Mesenchymal stem cell (in vitro differentiated cells and primary cell): ENCODE measurements around the gene EDDM3A.

Experiments used
- DNase-seq: peaks from one replicate; pipeline ENCODE4 v3.0.0-alpha.2; 2013
- H2AFZ ChIP-seq: one replicate; pipeline ENCODE4 v1.6.1; 2013; ENCODE audit warnings: low read depth, mild to moderate bottlenecking, control low read depth, inconsistent platforms, low read length, moderate library complexity
- H2AK5ac ChIP-seq: 2 replicates; pipeline ENCODE4 v1.6.1; 2013; ENCODE audit warnings: low read length, moderate library complexity, mild to moderate bottlenecking, inconsistent platforms; ENCODE audit not compliant: severe bottlenecking
- H2BK120ac ChIP-seq: one replicate; pipeline ENCODE4 v1.6.1; 2013; ENCODE audit warnings: low read depth, mild to moderate bottlenecking, inconsistent platforms, low read length, moderate library complexity
- H2BK12ac ChIP-seq, 2 experiments: one replicate each; pipeline ENCODE4 v1.6.1; 2013; ENCODE audit warnings: inconsistent platforms in 2 of 2, low read length in 2 of 2, mild to moderate bottlenecking in 2 of 2, moderate library complexity in 2 of 2, control low read depth in 1 of 2
- H2BK15ac ChIP-seq: one replicate; pipeline ENCODE4 v1.6.1; 2013; ENCODE audit warnings: mild to moderate bottlenecking, low read depth, inconsistent platforms; ENCODE audit not compliant: poor library complexity, severe bottlenecking
- H2BK5ac ChIP-seq: 2 replicates; pipeline ENCODE4 v1.6.1; 2013; ENCODE audit warnings: low read depth, mild to moderate bottlenecking, low read length, control low read depth, inconsistent platforms; ENCODE audit not compliant: poor library complexity, severe bottlenecking
- H3K14ac ChIP-seq, 2 experiments: one replicate each; pipeline ENCODE4 v1.6.1; 2013; ENCODE audit warnings: inconsistent platforms in 2 of 2, low read length in 2 of 2, control low read depth in 1 of 2, mild to moderate bottlenecking in 1 of 2, moderate library complexity in 1 of 2
- H3K18ac ChIP-seq, 2 experiments: one replicate each; pipeline ENCODE4 v1.6.1; 2013; ENCODE audit warnings: inconsistent platforms in 2 of 2, low read length in 2 of 2, control low read depth in 1 of 2, low read depth in 1 of 2, mild to moderate bottlenecking in 1 of 2
- H3K23ac ChIP-seq, 2 experiments: one replicate each; pipeline ENCODE4 v1.6.1; 2013; ENCODE audit warnings: inconsistent platforms in 2 of 2, low read length in 2 of 2, mild to moderate bottlenecking in 2 of 2, moderate library complexity in 2 of 2, control low read depth in 1 of 2
- H3K27ac ChIP-seq: 2 replicates; pipeline ENCODE4 v1.5.1; 2013; ENCODE audit warnings: mild to moderate bottlenecking, moderate library complexity, low read length, control low read depth, inconsistent platforms; ENCODE audit not compliant: poor library complexity, severe bottlenecking
- H3K27me3 ChIP-seq, 2 experiments: 2 replicates each; pipeline versions ENCODE4 v1.6.1 to v1.7.0; 2013; ENCODE audit warnings: low read length in 2 of 2, mild to moderate bottlenecking in 2 of 2, moderate library complexity in 2 of 2, control low read depth in 1 of 2, inconsistent platforms in 1 of 2; ENCODE audit not compliant: control insufficient read depth in 1 of 2, insufficient read depth in 1 of 2
- H3K36me3 ChIP-seq, 2 experiments: 2 replicates each; pipeline versions ENCODE4 v1.6.1 to v1.7.0; 2013; ENCODE audit warnings: low read length in 2 of 2, control low read depth in 1 of 2, inconsistent platforms in 1 of 2, low read depth in 1 of 2, mild to moderate bottlenecking in 1 of 2; ENCODE audit not compliant: insufficient read depth in 2 of 2, control insufficient read depth in 1 of 2
- H3K4ac ChIP-seq, 2 experiments: one replicate each; pipeline ENCODE4 v1.6.1; 2013; ENCODE audit warnings: inconsistent platforms in 2 of 2, low read length in 2 of 2, mild to moderate bottlenecking in 2 of 2, moderate library complexity in 2 of 2, control low read depth in 1 of 2, low read depth in 1 of 2
- H3K4me1 ChIP-seq: 2 replicates; pipeline ENCODE4 v1.6.1; 2013; ENCODE audit warnings: low read depth, low read length, control low read depth; ENCODE audit not compliant: control insufficient read depth, insufficient read depth
- H3K4me2 ChIP-seq: 2 replicates; pipeline ENCODE4 v1.6.1; 2013; ENCODE audit warnings: low read length, mild to moderate bottlenecking, inconsistent platforms; ENCODE audit not compliant: poor library complexity, severe bottlenecking
- H3K4me3 ChIP-seq, 2 experiments: 2 replicates each; pipeline versions ENCODE4 v1.5.1 to v1.7.0; 2013; ENCODE audit warnings: low read length in 2 of 2, mild to moderate bottlenecking in 2 of 2, control low read depth in 1 of 2, low read depth in 1 of 2; ENCODE audit not compliant: insufficient read depth in 1 of 2
- H3K79me1 ChIP-seq: replicated peaks from 2 replicates; pipeline ENCODE4 v1.6.1; 2013; ENCODE audit warnings: mild to moderate bottlenecking, control low read depth, low read length, inconsistent platforms; ENCODE audit not compliant: poor library complexity, severe bottlenecking
- H3K9ac ChIP-seq: 2 replicates; pipeline ENCODE4 v1.7.0; 2013; ENCODE audit warnings: mild to moderate bottlenecking, low read length, moderate library complexity
- H3K9me3 ChIP-seq: 2 replicates; pipeline ENCODE4 v1.7.0; 2013; ENCODE audit warnings: mild to moderate bottlenecking, low read length; ENCODE audit not compliant: control insufficient read depth
- H4K8ac ChIP-seq: one replicate; pipeline ENCODE4 v1.6.1; 2013; ENCODE audit warnings: inconsistent platforms, mild to moderate bottlenecking, low read length, moderate library complexity
- H4K91ac ChIP-seq: one replicate; pipeline ENCODE4 v1.6.1; 2013; ENCODE audit warnings: mild to moderate bottlenecking, low read length, inconsistent platforms
- WGBS: methylation state at CpG from one replicate; pipeline ENCODE4 v1.1.7; 2013; ENCODE audit warnings: mixed read lengths; 5-methylcytosine and 5-hydroxymethylcytosine counted together

EDDM3A gene

GRCh38 chr14:20748439-20748838 is 2.8 kb downstream of the EDDM3A start:
- Histone ChIP-seq H2BK120ac (no peak overlapping the region), H3K9me3 (peaks cover 19% of the 10 kb centered on the region)

GRCh38 chr14:20750194-20750593 is 4.5 kb downstream of the EDDM3A start:
- no peaks in the 10 kb centered on the region for H3K4me1 ChIP-seq
- H2BK5ac ChIP-seq, result no peak overlapping the region
- H3K36me3 ChIP-seq, result no peaks in the 10 kb centered on the region
- no peak overlapping the region for H3K9ac ChIP-seq
- H3K14ac ChIP-seq, result no peak overlapping the region
- no peaks in the 10 kb centered on the region for H3K79me1 ChIP-seq
- no peak overlapping the region for H3K4me3 ChIP-seq
- no peak overlapping the region for H2AFZ ChIP-seq
- H3K4ac ChIP-seq, result no peak overlapping the region
- no peak overlapping the region for H4K91ac ChIP-seq
- no peak overlapping the region for H2BK12ac ChIP-seq
- no peak for DNase-seq
- H4K8ac ChIP-seq, result no peak overlapping the region
- H3K23ac ChIP-seq, result no peak overlapping the region
- no peak overlapping the region for H3K18ac ChIP-seq
- H3K27me3 ChIP-seq, result peaks cover 0 to 8% of the 10 kb centered on the region in 2 experiments
- peaks cover 21% of the 10 kb centered on the region for H3K9me3 ChIP-seq
- no peak overlapping the region for H2BK15ac ChIP-seq
- no peak overlapping the region for H3K4me2 ChIP-seq
- H2AK5ac ChIP-seq, result no peak overlapping the region
- H3K27ac ChIP-seq, result no peak overlapping the region
- no peak overlapping the region for H2BK120ac ChIP-seq
- WGBS, result 100% methylated on average over 1 of the region's 1 CpG

More at GRCh38 chr14:20748439-20748838, 2.8 kb downstream of the EDDM3A start:
- H3K14ac ChIP-seq, result no peak overlapping the region
- H3K36me3 ChIP-seq, result no peaks in the 10 kb centered on the region
- no peak overlapping the region for H2AK5ac ChIP-seq
- no peaks in the 10 kb centered on the region for H3K4me1 ChIP-seq
- 78% methylated on average over 2 of the region's 2 CpGs for WGBS
- H3K9ac ChIP-seq, result no peak overlapping the region
- H4K8ac ChIP-seq, result no peak overlapping the region
- no peak overlapping the region for H2BK15ac ChIP-seq
- H2BK12ac ChIP-seq, result no peak overlapping the region
- no peak overlapping the region for H3K27ac ChIP-seq
- no peak overlapping the region for H3K23ac ChIP-seq
- no peak overlapping the region for H3K4me3 ChIP-seq
- no peak overlapping the region for H2AFZ ChIP-seq
- no peaks in the 10 kb centered on the region for H3K79me1 ChIP-seq
- H3K4me2 ChIP-seq, result no peak overlapping the region
- H3K18ac ChIP-seq, result no peak overlapping the region
- peaks cover 0 to 11% of the 10 kb centered on the region in 2 experiments for H3K27me3 ChIP-seq
- no peak overlapping the region for H4K91ac ChIP-seq
- H3K4ac ChIP-seq, result no peak overlapping the region
- no peak overlapping the region for H2BK5ac ChIP-seq
- no peak for DNase-seq

GRCh38 chr14:20751963-20752562 is 6.4 kb downstream of the EDDM3A start:
- Histone ChIP-seq H2AFZ (no peak overlapping the region), H3K9ac (no peak overlapping the region), H3K23ac (no peak overlapping the region), H2BK120ac (no peak overlapping the region), H3K27ac (no peak overlapping the region), H2BK15ac (no peak overlapping the region), H3K4me3 (peak overlapping the region in 1 of 2 experiments; percentile 14), H3K4me2 (no peak overlapping the region), H4K91ac (no peak overlapping the region), H3K14ac (no peak overlapping the region), H3K36me3 (no peaks in the 10 kb centered on the region), H3K18ac (no peak overlapping the region), H4K8ac (no peak overlapping the region), H3K4me1 (no peaks in the 10 kb centered on the region), H2BK5ac (no peak overlapping the region), H2AK5ac (no peak overlapping the region), H3K4ac (no peak overlapping the region), H3K9me3 (peaks cover 21% of the 10 kb centered on the region), H3K27me3 (peaks cover 0 to 13% of the 10 kb centered on the region in 2 experiments), H2BK12ac (no peak overlapping the region), H3K79me1 (no peaks in the 10 kb centered on the region)
- 70% methylated on average over 5 of the region's 5 CpGs for WGBS
- no peak for DNase-seq

GRCh38 chr14:20754308-20754707 is 8.6 kb downstream of the EDDM3A start:
- Histone ChIP-seq H2BK120ac (no peak overlapping the region), H3K9ac (no peak overlapping the region), H2BK12ac (no peak overlapping the region), H3K23ac (no peak overlapping the region), H3K14ac (no peak overlapping the region), H3K27ac (no peak overlapping the region), H2AK5ac (no peak overlapping the region), H2BK15ac (no peak overlapping the region), H3K36me3 (no peaks in the 10 kb centered on the region), H3K18ac (no peak overlapping the region), H3K27me3 (peaks cover 0 to 13% of the 10 kb centered on the region in 2 experiments), H3K4me2 (no peak overlapping the region), H3K4me3 (no peak overlapping the region), H3K79me1 (no peaks in the 10 kb centered on the region), H2AFZ (no peak overlapping the region), H2BK5ac (no peak overlapping the region), H3K4ac (no peak overlapping the region), H4K8ac (no peak overlapping the region), H3K4me1 (no peaks in the 10 kb centered on the region), H4K91ac (no peak overlapping the region), H3K9me3 (peaks cover 21% of the 10 kb centered on the region)
- 81% methylated on average over 1 of the region's 2 CpGs for WGBS
- DNase-seq, result no peak
